ENCODE measurements around the gene SMAD4. TPM values are rescaled to one million over a fixed set of nuclear protein-coding genes. Genes with fewer than 3 reads are reported as not detected.

Gene SMAD4
- total RNA-seq, 1 experiment from 2014 or later, result 105 TPM

GRCh38 chr18:51039138-51040112 is 9.4 kb downstream of the SMAD4 start:
- H3K27me3 Mint-ChIP-seq (ENCODE audit: low read depth), result no peaks in the 10 kb centered on the region
- ChIA-PET CTCF (interaction anchor here (1.1 to 2.8 kb wide), 2 partner anchors 9 to 12 kb away, joined by 4 to 11 read pairs; partner anchors contain the start of gene SMAD4), POLR2A (interaction anchor here (1.6 to 1.9 kb wide), 2 partner anchors 9 to 10 kb away, joined by 8 to 10 read pairs; partner anchors contain the start of gene SMAD4)
- peaks cover 7% of the 10 kb centered on the region for H3K9me3 Mint-ChIP-seq
- H3K4me3 Mint-ChIP-seq, result no peak overlapping the region
- peaks cover 11% of the 10 kb centered on the region for H3K36me3 Mint-ChIP-seq
- DNase-seq (ENCODE audit: low spot score), result peak; percentile 30
- peak overlapping the region; percentile 91 for H3K27ac Mint-ChIP-seq
- peaks cover 81% of the 10 kb centered on the region for H3K4me1 Mint-ChIP-seq
- no peak for TF ChIP-seq ZBTB43 (CRISPR knock-in tag; IDR thresholded peaks at IDR 0.05)
- no peak for TF ChIP-seq GTF2I (CRISPR knock-in tag; conservative IDR thresholded peaks at IDR 0.05)
- TF ChIP-seq MYBL2 (CRISPR knock-in tag; IDR thresholded peaks at IDR 0.05), result no peak
- ATAC-seq, result peak; percentile 75

GRCh38 chr18:51041677-51042352 is 11.8 kb downstream of the SMAD4 start:
- H3K27me3 Mint-ChIP-seq (ENCODE audit: low read depth), result no peaks in the 10 kb centered on the region
- H3K4me1 Mint-ChIP-seq, result peaks cover 83% of the 10 kb centered on the region
- H3K4me3 Mint-ChIP-seq, result no peak overlapping the region
- ATAC-seq, result no peak
- H3K27ac Mint-ChIP-seq, result 0 out of 2 replicates have a peak overlapping the region, but pooled peaks have one; percentile 39
- no peak for DNase-seq (ENCODE audit: low spot score)
- peaks cover 7% of the 10 kb centered on the region for H3K36me3 Mint-ChIP-seq
- ChIA-PET CTCF (interaction anchor here (1.3 kb wide), 1 partner anchor 9 kb away, joined by 3 read pairs; no protein-coding TSS in a partner anchor), POLR2A (interaction anchor here (1.9 kb wide), 1 partner anchor 12 kb away, joined by 8 read pairs; the partner anchor contains the start of gene SMAD4)
- H3K9me3 Mint-ChIP-seq, result peaks cover 7% of the 10 kb centered on the region
- no peak for TF ChIP-seq AR (CRISPR knock-in tag; IDR thresholded peaks at IDR 0.05)
- TF ChIP-seq TEAD1 (CRISPR knock-in tag; IDR thresholded peaks at IDR 0.05), result no peak
- no peak for TF ChIP-seq ZNF219 (CRISPR knock-in tag; IDR thresholded peaks at IDR 0.05; ENCODE audit: borderline replicate concordance)
- no peak for TF ChIP-seq GABPB1 (CRISPR knock-in tag; IDR thresholded peaks at IDR 0.05)
- no peak for TF ChIP-seq ZBTB43 (CRISPR knock-in tag; IDR thresholded peaks at IDR 0.05)
- no peak for TF ChIP-seq IRF1 (CRISPR knock-in tag; IDR thresholded peaks at IDR 0.05)
- TF ChIP-seq MYBL2 (CRISPR knock-in tag; IDR thresholded peaks at IDR 0.05), result no peak
- TF ChIP-seq MLX (CRISPR knock-in tag; IDR thresholded peaks at IDR 0.05), result no peak
- no peak for TF ChIP-seq ETV6 (CRISPR knock-in tag; IDR thresholded peaks at IDR 0.05)
- no peak for TF ChIP-seq ZNF425 (CRISPR knock-in tag; conservative IDR thresholded peaks at IDR 0.05)
- TF ChIP-seq SOX15 (CRISPR knock-in tag; IDR thresholded peaks at IDR 0.05), result no peak
- TF ChIP-seq HMGA2 (CRISPR knock-in tag; IDR thresholded peaks at IDR 0.05), result no peak
- no peak for TF ChIP-seq CBFB (CRISPR knock-in tag; IDR thresholded peaks at IDR 0.05; ENCODE audit: low read depth)
- no peak for TF ChIP-seq KAT7 (CRISPR knock-in tag; IDR thresholded peaks at IDR 0.05; ENCODE audit: borderline replicate concordance)

All from WTC11 (cell line).